GM21515 (cell line): Measurements from ENCODE around the gene SLC39A11.
"Not testable (repeated sequence)": the region's sequence is repeated elsewhere in the genome, so short reads cannot be mapped to it uniquely, and the experiment has no call there.

Experiments used
- ATAC-seq: cut with Tn5 transposase; IDR thresholded peaks from one replicate; pipeline ENCODE4 v1.9.1; 2021; ENCODE audit not compliant: unreplicated experiment

Gene SLC39A11

DNA sequence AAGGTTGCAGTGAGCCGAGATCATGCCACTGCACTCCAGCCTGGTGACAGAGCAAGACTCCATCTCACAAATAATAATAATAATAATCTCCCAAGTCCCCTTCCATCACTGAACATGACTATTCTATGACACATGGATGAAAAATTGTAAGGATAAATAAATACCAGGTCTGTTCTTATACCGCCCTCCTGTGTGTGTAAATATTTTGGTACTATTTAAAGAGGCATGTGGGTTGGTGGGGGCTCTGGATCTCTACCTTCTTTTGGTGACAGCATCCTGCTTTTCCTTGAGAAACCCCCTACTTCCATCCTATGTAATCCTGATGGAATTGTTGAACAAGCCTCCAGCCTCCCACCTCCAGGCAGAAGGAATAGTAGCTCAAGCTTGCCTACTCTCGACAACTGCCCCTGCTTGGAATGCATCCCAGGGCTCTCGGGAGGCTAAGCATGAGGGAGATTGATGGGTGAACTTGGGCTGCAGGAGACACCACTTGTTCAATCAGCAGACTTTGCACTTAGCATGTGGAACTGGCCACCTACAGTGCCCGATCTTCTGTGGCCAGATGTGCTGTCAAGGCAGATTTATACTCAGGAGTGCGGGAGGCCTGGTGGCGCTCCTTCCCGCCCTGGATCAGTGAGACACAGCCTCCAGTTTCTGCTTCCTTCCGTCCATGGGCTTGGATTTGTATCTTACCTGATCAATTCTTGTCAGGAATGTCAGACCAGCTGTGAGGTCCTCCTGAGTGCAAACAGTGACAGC lies 287.4 kb downstream of the SLC39A11 start:
- ATAC-seq = no peak

DNA sequence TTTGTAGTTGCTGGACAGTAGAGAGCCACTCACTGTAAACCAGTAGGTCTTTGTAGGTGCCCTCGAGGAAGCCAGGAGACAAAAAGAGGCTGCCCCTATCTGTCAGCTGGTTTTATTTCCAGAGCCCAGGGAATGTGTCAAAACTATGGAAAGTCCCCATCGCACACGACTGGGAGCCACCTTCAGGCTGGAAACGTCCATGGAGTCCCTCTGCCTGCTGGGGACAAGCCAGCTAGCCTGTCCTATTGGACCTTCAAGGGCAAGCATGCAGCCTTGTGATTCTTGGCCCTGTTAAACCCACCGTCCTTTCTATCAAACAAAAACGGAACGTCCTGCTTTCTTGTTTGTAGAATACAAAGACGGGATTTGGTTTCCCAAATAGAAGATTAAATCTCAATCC lies 289.8 kb downstream of the SLC39A11 start:
- no peak for ATAC-seq

DNA sequence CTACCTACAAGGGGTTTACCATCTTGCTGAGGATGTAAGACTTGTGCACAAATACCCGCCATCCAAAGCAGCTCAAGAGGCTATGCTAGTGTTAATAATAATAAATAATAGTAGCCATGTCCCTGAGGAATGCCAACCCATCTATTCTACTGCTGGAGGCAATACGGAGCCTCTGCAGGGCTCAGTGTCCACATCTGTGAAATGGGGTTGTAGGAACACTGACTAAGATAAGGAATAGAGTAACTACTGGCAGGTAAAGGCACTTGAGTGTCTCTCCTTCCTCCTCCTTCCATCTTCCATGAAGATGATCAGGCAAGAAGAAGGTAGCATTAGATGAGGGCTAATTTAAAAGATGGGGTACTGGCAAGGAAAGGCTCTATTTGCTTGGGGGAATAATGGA lies 295.3 kb downstream of the SLC39A11 start:
- ATAC-seq = no peak

DNA sequence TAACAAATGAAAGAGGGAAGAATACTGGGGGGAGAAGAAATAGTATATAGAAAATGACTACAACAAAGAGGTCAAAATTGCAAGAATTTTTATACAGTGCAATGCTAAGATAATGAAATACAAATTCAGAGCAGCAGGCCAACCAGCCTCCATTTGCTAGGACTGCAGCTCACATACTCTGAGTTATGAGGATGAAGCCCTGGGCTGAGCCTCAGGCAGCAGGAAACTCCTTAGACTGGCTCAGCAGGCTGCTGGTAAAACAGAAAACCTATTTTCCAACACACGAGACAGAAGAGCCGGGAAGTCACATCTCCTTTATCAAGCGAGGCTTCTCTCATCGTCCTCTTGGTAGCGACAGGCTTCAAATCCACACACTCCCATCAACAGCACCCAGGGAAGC lies 296.5 kb downstream of the SLC39A11 start:
- no peak for ATAC-seq

DNA sequence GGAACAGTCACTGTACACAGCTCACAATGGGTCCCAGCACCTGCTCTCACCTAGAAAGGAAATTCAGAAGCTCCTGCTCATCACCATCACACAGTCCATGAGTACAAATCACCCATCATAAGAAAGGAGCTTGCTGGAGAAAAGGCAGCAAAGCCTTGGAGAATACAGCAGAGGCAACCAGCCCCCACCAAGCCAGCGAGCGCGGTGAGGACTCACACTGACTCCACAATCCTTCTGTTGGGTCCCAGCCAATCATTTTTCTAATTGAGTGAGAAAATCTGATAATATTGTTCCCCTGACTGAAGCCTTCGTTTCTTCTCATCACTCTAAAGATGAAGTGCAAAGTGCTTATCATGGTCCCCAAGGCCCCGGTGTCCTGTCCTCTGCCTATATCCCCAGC lies 298.3 kb downstream of the SLC39A11 start:
- no peak for ATAC-seq

DNA sequence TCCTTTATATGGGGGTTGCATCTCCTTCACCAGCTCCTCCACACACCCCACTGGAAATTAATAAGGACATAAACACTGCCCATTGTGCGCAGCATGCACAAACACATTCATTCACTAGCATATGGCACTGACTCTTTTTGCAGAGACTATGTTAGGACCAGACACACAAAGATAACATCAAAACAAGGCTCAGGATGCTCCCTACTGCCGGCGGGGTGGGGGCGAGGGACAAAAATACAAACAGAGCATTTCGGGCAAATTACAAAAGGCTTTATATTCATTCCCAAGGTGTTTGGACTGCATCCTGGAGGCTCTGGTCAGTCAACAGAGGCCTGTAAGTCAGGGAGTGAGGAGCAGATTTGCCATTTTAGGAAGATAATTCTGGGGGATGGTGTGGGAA lies 299.7 kb downstream of the SLC39A11 start:
- ATAC-seq = no peak

DNA sequence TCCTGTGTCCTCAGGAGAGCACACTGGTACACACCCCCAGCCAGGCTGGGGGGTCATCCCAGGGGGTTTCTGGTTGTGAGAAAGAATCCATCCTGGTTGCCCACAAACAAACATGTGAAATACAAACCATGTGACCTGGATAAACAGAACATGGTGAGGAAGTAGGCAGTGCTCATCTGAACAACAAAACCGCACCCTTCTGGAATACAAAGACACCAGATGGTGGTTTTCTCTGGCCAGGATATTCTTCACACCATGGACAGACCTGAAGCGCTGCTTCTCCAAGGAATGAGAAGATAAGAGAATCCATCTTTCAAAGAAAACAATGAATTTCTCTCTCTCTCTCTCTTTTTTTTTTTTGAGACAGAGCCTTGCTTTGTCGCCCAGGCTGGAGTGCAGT lies 302.3 kb downstream of the SLC39A11 start:
- ATAC-seq = no peak

DNA sequence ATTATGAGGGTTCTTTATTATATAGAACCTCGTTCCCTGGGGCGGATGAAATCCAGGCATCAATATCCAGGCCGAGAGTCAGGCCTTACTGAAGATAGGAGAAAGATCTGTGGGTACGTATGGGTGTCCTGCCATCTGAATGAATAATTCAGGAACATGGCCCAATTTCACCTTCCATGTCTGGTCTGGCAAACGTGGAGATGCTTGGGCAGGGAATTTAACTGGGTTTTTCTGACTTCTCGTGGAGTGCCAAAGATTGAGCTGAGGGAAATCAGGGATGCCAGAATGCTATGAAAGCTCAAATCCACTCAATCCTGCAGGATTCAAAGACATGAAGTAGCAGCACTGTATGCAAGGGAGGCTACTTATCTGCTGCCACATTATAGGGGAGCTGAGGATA lies 302.8 kb downstream of the SLC39A11 start:
- no peak for ATAC-seq

DNA sequence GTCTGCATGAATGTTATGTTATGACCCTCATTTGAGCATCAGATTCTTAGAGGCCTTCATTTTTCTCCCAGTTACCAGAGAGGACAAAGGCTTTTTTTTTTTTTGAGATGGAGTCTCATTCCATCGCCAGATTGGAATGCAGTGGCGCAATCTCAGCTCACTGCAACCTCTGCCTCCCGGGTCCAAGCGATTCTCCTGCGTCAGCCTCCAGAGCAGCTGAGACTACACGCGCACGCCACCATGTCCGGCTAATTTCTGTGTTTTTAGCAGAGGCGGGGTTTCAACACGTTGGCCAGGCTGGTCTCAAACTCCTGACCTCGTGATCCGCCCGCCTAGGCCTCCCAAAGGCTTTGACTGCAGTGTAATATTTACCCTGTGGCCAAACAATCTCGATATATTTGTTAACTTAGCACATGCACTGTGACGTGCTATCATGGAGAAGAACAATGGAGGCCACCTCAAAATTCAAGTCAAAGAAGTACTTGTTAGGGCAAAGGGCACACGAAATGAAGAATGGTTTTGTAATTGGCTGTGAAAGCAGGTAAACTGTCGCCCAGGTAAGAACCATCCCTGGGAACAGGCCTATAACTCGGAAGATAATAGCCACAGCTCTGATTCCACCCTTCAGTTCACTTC lies 303.4 kb downstream of the SLC39A11 start:
- no peak for ATAC-seq

DNA sequence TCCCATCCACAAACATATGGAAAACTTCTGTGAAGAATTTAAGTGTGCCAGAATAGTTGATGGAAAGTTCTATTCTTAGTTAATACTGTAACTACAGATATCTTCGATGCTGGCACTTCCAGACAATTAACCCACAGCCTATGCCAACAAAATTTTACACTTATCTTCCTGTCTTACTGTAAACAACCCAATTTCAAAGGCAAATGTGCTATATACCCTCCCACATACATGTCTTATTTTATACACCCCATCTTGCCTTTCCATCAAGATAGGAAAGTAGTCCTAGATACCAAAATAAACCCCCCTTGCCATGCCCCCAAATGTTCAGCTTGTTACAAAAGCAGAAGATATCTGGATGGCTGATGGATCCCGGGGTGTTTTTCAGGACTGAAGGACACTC lies 306.3 kb downstream of the SLC39A11 start:
- no peak for ATAC-seq

DNA sequence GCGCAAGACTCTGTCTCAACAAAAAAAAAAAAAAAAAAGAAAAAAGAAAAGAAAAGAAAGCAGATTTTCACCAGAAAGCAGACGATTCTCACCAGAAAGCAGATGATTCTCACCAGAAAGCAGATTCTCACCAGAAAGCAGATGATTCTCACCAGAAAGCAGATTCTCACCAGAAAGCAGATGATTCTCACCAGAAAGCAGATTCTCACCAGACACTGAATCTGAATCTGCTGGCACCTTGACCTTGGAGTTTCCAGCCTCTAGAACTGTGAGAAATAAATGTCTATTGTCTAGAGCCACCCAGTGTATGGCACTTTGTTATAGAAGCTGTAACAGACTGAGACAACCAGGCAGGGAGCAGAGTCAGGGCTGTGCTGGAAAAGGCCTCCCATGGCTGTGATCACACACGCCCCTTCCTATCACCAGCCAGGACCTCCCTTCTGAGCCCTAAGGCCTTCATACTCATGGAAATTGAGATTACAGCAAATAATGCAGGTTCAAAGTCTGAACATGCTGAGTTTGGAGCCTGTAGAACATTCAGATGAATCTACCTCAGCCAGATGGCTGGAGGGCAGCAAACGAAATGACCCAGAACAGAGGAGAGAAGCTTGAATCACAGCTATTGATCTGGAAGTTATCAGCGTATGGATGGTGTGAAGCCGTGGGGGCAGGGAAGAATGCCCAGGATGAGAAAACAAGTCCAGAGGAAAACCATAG lies 309.3 kb downstream of the SLC39A11 start:
- no peak for ATAC-seq

DNA sequence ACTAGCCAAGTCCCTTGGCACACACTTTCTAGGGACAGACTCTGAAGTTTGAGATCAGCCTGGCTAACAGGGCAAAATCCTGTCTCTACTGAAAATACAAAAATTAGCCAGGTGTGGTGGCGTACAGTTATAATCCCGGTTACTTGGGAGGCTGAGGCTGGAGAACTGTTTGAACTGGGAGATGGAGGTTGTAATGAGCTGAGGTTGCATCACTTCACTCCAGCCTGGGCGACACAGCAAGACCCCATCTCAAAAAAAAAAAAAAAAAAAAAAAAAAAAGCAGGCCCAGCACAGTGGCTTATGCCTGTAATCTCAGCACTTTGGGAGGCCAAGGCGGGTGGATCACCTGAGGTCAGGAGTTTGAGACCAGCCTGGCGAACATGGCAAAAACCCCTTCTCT lies 310.1 kb downstream of the SLC39A11 start:
- not testable (repeated sequence) for ATAC-seq

DNA sequence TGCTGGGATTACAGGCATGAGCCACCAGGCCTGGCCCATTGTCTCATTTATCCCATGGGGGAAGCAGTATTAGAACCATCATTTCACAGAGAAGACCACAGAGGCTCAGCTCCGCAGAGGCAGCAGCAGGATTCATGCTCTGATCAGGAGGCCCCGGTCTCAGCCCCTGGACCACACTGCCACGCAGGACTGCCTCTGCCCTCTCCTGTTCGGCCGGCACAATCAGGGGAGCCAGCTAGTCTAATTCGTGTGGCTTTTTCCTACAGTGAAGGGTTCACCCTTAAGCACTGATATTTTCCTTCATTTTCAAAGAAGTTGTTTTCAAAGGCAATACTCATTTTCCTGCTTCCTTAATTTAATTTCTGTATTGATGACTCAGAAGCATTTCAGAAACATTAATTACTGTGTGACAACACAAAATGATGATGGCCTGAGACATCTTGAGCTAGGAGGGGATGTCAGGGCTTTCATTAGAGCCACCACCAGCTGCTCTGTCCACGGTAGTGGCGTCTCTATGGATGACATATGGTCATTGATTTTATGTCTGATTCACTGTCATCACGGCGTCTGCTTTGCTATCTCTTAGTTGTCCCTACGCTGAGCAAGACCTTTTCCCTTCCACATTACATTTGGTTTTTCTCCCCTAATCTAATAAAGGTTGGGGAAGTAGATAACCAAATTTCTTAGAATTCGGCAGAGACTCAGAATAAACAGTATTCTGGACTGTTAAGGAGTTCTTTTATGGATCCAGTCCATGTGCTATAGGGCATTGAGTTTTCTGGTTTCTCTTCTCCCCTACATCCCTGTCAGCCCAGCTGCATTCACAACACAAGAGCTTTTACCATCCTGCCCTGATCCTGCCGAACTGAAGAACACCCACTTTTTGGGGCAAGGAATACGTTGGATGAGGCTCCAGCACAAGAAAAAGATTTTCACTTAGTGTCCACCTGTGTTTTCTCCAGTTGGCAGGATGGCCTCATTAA lies 314.0 kb downstream of the SLC39A11 start:
- ATAC-seq = no peak

DNA sequence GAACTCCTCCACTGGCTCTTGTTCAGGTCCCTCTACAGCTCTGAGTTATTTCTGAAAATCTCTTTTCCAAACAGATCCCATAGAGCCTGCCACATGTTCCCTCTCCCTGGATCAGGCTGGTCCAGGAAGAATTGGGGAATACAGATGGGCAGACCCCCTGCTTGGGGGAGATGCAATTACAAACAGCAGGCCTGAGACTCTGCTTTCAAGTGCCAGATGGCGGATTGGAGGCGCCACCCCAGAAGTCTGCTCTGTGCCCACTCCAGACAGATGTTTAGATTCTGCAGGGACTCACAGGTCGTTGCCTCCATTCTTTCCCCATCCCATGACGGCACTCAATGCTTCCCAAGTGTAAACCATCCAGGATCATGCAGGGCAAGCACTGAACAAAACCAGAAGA lies 316.6 kb downstream of the SLC39A11 start:
- ATAC-seq = no peak

DNA sequence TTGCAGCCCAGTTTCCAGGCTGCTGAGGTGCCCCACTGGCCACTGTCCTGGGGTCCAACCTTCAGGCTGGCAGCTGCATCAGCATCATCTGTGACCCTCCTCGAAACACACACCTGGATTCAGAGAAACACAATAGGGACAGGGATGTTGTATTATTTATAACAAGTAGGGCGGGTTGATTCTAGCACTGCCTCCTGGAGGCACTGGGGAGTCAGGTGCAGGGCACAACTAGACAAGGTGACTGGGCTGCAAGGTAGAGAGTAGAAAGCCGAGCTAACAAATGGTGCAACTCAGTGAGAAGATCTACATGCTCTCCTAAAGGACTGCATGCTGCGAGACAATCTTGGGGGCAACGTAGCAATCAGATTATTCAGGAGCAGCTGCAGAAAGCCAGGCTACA lies 317.3 kb downstream of the SLC39A11 start:
- ATAC-seq = no peak

DNA sequence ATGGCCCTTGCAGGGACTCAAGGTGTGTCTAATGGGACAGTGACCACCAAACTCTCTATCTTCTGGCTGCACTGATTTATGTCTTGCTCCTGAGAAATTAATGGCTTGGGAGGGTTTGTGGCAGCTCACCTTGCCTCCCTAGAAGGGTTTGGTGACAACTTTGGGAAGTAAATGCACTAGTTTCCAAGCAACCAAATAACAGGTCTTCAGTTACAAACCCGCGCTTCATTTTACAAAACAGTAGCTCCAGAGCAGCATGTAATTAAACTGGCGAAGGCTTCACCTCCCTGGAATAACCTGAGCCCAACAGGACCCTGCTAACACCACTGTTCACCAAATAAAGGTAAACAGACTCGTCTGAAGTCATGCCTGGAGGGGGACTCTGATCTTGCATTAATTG lies 318.3 kb downstream of the SLC39A11 start:
- no peak for ATAC-seq

DNA sequence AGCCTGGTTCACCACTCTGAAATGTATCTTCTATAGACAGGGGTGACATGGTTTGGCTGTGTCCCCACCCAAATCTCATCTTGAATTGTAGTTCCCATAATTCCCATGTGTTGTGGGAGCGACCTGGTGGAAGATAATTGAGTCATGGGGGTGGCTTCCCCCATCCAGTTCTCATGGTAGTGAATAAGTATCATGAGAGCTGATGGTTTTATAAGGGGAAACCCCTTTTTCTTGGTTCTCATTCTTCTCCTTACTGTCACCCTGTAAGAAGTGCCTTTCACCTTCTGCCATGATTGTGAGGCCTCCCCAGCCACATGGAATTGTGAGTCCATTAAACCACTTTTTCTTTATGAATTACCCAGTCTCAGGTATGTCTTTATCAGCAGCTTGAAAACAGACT lies 319.3 kb downstream of the SLC39A11 start:
- ATAC-seq = not testable (repeated sequence)

DNA sequence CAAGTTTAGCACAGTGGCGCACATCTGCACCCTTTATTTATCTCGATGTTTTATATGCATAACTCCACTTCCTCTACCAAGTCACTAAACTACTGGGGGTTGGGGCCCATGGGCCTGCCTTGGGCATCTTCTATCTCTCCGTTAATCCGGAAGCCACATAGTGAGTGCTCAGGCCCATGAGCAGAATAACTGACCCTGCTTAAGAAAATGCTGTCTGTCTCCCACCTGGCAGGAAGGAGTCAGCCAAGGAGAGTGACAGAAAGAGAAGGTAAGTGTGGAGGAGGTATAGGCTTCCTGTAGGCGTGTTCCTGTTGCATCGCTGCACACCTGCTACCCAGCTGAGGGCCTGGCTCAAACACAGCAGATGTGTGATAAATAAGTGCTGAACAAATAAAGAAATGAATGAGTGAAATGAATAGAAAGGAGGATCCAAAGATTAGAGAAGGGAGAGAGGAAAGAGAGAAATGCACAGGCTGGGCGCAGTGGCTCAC lies 320.1 kb downstream of the SLC39A11 start:
- no peak for ATAC-seq

DNA sequence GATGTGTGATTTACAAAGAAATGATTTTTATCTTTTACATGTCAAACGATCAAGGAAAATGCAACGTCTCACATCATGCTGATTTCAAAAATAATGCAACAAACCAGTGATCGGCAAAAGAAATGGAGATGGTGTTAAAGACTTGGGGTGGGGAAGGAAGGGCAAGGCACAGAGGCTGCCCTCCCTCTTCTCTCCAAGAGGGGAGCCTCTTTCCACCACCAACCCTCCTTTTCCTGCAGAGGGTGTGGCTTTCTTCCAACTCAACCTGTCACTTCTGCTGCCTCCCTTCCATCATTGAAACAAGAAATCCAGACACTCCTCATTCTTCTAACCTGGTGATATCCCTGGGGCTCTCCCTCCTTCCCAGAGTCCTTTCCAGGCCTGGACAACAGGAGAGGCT lies 320.8 kb downstream of the SLC39A11 start:
- no peak for ATAC-seq

DNA sequence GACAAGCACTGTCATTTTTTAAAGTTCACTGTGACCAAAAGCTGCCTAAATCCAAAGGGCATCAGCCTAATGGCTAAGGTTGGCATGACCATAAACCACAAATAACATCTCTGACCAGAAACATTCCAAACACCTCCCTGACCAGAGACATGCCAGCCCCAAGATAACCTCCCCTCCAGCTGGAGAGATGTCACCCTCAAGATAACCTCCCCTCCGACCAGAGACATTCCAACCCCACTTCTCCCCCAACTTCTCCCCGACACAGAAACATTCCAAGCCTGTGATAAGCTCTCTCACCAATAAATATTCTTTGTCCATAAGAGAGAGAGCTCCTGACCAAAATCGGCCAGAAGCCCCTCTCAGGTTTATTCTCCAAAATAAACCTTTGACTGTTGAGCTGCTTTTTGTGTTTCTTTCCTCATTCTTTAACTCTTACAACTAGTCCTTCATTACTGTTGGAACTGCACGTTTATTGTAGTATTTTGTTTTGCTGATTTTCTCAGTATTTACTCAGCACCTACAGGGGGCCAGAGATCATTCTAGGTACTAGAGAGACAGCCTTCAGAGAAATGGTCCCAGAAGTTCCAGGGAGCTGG lies 325.6 kb downstream of the SLC39A11 start:
- no peak for ATAC-seq
